Stimulated activated memory B cell treated with anti-CD40 and anti-IgM and Interleukin-4, amounts not matched to agents 10 μg/mL and 1 μg/mL and 100 μg/mL, for 72 hours (primary cell): ENCODE measurements around the gene UPK1A.
A peak's percentile ranks its signal among the peaks of the same experiment; 100 is the strongest.
"Not testable (repeated sequence)": the region's sequence is repeated elsewhere in the genome, so short reads cannot be mapped to it uniquely, and the experiment has no call there.

Source experiments
- ATAC-seq: fragments of 150-1000 bp; cut with Tn5 transposase; 2 replicates; pipeline ENCODE4 v1.10.0; 2021
- H3K27ac Mint-ChIP-seq: one replicate; pipeline ENCODE4 v1.8.0; 2022; ENCODE audit warnings: mild to moderate bottlenecking, mixed read lengths
- H3K27me3 Mint-ChIP-seq: one replicate; pipeline ENCODE4 v1.8.0; 2022; ENCODE audit warnings: mixed read lengths
- H3K36me3 Mint-ChIP-seq: one replicate; pipeline ENCODE4 v1.8.0; 2022; ENCODE audit warnings: mixed read lengths
- H3K4me1 Mint-ChIP-seq: one replicate; pipeline ENCODE4 v1.8.0; 2022; ENCODE audit warnings: mixed read lengths
- H3K4me3 Mint-ChIP-seq: one replicate; pipeline ENCODE4 v1.8.0; 2022; ENCODE audit warnings: mild to moderate bottlenecking, moderate library complexity, mixed read lengths
- H3K9me3 Mint-ChIP-seq: one replicate; pipeline ENCODE4 v1.8.0; 2022; ENCODE audit warnings: mixed read lengths

Gene UPK1A

DNA sequence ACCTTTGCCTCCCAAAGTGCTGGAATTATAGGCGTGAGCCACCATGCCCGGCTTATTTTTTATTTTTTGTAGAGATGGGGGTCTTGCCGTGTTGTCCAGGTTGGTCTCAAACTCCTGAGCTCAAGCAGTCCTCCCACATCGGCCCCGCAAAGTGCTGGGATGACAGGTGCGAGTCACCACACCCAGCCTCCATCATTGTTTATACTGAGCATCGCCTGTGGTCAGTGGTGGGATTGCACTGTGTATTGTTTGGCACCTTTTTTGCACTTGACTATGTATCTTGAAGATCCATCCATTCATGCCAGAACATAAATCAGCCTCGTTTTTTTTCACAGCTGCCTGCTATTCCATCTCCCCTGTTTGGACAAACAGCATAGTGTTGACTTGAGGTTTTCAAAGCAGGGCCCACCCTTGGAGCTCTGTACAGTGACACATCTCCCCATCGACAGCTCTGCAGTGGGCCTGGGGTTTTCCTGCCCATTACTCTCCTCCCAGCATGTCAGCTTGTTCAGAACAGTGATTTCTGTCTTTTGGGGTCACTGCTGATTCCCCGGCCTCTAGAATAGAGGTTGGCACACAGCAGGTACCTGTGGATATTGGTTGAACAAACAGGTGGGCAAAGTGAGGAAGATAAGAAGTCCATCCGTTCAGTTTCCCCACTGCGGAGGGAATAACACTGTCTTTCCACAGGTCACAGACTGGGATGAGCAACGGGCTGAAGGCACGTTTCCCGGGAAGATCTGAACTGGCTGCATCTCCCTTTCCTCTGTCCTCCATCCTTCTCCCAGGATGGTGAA, 8.2 kb upstream of the UPK1A start:
- no peaks in the 10 kb centered on the region for H3K27me3 Mint-ChIP-seq
- no peak overlapping the region for H3K4me3 Mint-ChIP-seq
- no peaks in the 10 kb centered on the region for H3K9me3 Mint-ChIP-seq
- no peak for ATAC-seq
- H3K36me3 Mint-ChIP-seq: peaks cover 69% of the 10 kb centered on the region
- H3K27ac Mint-ChIP-seq: no peak overlapping the region
- peaks cover 7% of the 10 kb centered on the region for H3K4me1 Mint-ChIP-seq

DNA sequence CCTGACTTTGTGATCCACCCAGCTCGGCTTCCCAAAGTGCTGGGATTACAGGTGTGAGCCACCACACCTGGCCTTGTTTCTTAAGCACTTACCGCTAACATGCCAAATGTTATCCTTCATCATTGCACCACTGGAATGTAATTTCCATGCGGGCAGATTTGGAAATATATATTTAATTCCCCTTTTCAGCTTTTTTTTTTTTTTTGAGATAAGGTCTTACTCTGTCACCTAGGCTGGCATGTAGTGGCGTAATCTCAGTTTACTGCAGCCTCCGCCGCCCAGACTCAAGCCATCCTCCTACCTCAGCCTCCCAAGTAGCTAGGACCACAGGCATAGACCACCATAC, 4.3 kb upstream of the UPK1A start:
- ATAC-seq: no peak
- Mint-ChIP-seq H3K27ac (no peak overlapping the region), H3K27me3 (no peaks in the 10 kb centered on the region)

DNA sequence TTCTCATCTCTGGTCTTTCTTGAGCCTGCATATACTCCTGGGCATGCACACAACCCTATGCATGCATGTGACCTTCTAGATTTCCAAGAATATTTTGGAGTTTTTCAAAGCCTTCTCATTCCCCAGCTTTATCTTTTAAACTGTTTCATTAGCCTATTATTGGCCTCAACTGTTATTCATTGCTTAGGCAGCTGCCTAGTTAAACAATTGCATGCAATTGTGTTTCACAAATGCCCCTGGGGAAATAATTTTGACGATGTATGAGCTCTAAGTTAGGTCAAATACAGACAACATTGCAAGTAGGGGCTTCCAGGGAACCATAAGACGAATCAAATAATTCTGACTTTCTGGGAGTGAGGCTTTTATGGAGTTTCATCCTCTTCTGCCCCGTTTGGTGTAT, 2.3 kb upstream of the UPK1A start:
- peaks cover 50% of the 10 kb centered on the region for H3K36me3 Mint-ChIP-seq
- ATAC-seq: no peak
- no peak overlapping the region for H3K27ac Mint-ChIP-seq
- no peaks in the 10 kb centered on the region for H3K9me3 Mint-ChIP-seq
- H3K4me3 Mint-ChIP-seq: no peak overlapping the region
- no peaks in the 10 kb centered on the region for H3K27me3 Mint-ChIP-seq
- H3K4me1 Mint-ChIP-seq: no peaks in the 10 kb centered on the region

More for the DNA sequence above, 4.3 kb upstream of the UPK1A start:
- Mint-ChIP-seq H3K4me3 (no peak overlapping the region), H3K4me1 (no peaks in the 10 kb centered on the region), H3K9me3 (no peaks in the 10 kb centered on the region), H3K36me3 (peaks cover 58% of the 10 kb centered on the region)

DNA sequence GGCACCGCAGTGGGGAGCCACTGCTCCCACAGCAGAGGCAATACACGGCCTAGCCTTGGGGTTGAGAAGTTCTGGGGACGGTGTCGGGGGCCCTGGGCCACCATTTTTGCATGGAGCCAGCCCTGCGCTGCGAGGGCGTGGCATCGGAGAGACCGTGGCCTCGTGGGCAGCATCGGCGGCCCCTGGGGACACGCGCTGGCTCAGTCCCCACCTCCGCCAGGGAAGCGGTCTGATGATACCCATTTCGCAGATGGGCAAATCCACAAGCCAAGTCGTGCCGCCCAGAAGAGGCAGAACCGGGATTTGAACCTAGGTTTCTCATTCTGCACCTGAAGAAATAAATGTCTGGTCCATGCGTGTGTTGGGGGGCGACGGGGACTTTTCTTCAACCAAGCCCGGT, 1.2 kb upstream of the UPK1A start:
- peaks cover 45% of the 10 kb centered on the region for H3K36me3 Mint-ChIP-seq
- H3K27ac Mint-ChIP-seq: no peak overlapping the region
- H3K4me3 Mint-ChIP-seq: no peak overlapping the region
- H3K4me1 Mint-ChIP-seq: no peaks in the 10 kb centered on the region
- no peak for ATAC-seq
- H3K9me3 Mint-ChIP-seq: no peaks in the 10 kb centered on the region
- H3K27me3 Mint-ChIP-seq: peaks cover 8% of the 10 kb centered on the region

DNA sequence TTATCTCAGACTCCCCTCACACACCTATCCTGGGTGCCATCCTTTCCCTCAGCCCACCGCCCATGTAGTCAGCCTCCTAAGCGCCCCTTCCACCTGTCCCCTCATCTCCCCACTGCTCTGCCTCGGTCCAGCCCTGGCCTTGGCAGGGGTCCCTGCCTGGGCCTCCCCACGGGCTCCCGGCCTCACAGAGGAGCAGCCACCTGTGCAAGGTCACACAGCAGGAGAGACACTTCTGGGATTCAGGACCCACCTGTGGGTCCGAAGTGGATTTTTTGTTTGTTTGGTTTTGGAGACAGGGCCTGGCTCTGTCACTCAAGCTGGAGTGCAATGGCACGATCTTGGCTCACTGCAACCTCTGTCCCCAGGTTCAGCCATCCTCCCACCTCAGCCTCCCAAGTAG, 713 bp upstream of the UPK1A start:
- no peak for ATAC-seq
- Mint-ChIP-seq H3K4me3 (no peak overlapping the region), H3K4me1 (no peaks in the 10 kb centered on the region), H3K9me3 (no peaks in the 10 kb centered on the region), H3K36me3 (peaks cover 41% of the 10 kb centered on the region), H3K27me3 (peaks cover 13% of the 10 kb centered on the region), H3K27ac (no peak overlapping the region)

DNA sequence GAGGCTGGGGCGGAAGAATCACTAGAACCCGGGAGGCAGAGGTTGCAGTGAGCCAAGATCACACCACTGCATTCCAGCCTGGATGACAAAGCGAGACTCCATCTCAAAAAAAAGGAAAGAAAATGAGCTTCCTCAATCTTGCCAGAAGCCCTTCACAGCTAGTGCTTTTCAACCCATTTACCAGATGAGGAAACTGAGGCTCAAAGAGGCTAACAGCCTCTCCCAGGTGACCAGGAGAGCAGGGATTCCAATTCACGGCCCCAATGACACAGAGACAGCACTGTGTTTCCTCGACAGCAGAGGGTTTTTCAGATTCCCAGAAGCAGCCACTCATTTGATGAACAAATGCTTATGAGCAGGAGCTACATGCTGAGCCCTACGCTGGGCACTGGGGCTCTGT, 3.2 kb downstream of the UPK1A start:
- peaks cover 10% of the 10 kb centered on the region for H3K4me1 Mint-ChIP-seq
- H3K4me3 Mint-ChIP-seq: no peak overlapping the region
- peaks cover 45% of the 10 kb centered on the region for H3K27me3 Mint-ChIP-seq
- H3K9me3 Mint-ChIP-seq: no peaks in the 10 kb centered on the region
- H3K27ac Mint-ChIP-seq: no peak overlapping the region
- ATAC-seq: no peak
- peaks cover 10% of the 10 kb centered on the region for H3K36me3 Mint-ChIP-seq

DNA sequence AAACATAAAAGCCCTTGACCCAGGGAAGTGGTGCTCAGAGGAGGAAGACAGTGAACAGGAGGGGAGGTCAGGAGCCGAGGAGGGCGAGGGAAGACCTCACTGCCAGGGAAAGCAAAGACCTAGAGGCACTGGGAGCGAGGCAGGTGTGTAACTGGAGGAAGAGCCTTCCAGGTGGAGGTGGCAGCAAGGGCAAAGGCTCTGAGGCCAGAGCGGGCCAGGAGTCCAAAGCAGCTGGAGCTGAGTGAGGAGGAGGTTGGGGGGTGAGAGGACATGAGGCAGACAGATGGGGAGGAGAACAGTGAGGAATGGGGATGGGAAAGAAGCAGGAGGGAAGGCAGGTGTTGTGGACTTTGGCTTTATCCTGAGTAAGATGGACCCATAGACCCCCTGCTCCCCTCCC, 3.7 kb downstream of the UPK1A start:
- H3K27me3 Mint-ChIP-seq: peaks cover 45% of the 10 kb centered on the region
- no peak for ATAC-seq
- H3K4me3 Mint-ChIP-seq: no peak overlapping the region
- H3K9me3 Mint-ChIP-seq: no peaks in the 10 kb centered on the region
- H3K4me1 Mint-ChIP-seq: peaks cover 10% of the 10 kb centered on the region
- H3K36me3 Mint-ChIP-seq: peaks cover 7% of the 10 kb centered on the region
- H3K27ac Mint-ChIP-seq: no peak overlapping the region

DNA sequence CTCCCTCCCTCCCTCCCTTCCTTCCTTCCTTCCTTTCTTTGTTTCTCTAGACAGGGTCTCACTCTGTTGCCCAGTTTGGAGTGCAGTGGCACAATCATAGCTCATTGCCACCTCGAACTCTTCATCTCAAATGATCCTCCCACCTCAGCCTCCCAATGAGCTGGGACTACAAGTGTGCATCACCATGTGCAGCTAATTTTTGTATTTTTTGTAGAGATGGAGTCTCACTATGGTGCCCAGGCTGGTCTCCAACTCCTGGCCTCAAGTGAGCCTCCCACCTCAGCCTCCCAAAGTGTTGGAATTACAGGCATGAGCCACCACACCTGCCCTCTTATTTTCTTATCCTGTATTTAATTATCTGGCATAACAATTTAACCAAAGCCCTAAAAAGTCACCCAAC, 4.4 kb downstream of the UPK1A start:
- H3K27me3 Mint-ChIP-seq: peaks cover 48% of the 10 kb centered on the region
- peaks cover 10% of the 10 kb centered on the region for H3K4me1 Mint-ChIP-seq
- H3K4me3 Mint-ChIP-seq: no peak overlapping the region
- H3K9me3 Mint-ChIP-seq: no peaks in the 10 kb centered on the region
- H3K36me3 Mint-ChIP-seq: peaks cover 1% of the 10 kb centered on the region
- no peak overlapping the region for H3K27ac Mint-ChIP-seq
- ATAC-seq: no peak

DNA sequence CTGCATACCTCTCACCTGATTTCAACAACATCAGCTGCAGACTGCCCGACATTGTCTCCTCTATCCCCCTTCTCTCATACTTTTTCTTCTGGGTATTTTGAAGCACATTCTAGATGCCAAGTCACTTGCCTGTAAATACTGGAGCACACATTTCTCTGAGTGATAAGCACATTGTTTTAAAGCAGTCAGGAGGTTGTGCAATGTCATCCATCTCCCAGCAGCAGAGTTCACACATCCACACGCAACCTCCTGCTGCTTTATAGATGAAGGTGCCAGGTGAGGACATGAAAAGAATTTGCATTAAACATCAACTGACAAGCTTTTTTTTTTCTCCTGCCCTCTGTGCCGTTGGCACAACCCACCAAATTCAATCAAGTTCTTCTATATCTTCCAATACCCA, 5.5 kb downstream of the UPK1A start:
- H3K9me3 Mint-ChIP-seq: no peaks in the 10 kb centered on the region
- H3K4me1 Mint-ChIP-seq: peaks cover 10% of the 10 kb centered on the region
- H3K27me3 Mint-ChIP-seq: peaks cover 59% of the 10 kb centered on the region
- ATAC-seq: no peak
- H3K27ac Mint-ChIP-seq: no peak overlapping the region
- no peak overlapping the region for H3K4me3 Mint-ChIP-seq
- H3K36me3 Mint-ChIP-seq: peaks cover 6% of the 10 kb centered on the region

DNA sequence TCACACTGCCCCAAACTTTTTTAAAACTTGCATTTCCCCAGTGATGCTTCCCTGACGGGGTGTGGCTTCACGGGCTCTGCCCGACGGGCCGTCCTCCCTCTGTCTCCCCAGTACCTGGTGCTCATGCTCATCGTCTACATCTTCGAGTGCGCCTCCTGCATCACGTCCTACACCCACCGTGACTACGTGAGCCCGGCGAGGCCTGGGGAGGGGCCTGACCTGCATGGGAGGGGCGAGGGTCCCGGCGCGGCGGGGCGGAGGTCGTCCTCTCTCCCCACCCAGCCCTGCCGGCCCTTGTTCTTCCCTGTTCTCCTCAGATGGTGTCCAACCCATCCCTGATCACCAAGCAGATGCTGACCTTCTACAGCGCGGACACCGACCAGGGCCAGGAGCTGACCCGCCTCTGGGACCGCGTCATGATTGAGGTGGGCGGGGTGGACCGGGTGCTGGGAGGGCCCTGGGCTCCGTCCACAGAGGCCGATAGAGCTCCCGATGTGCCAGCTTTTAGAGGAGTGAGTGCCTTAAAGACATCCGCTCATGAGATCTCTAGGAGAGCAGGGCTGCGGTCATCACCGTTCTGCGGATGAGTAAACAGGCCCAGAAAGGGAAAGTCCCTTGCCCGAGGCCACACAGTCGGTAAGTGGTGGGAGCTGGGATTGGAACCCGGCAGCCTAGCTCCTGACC, 6.9 kb downstream of the UPK1A start:
- Mint-ChIP-seq H3K27ac (peak overlapping the region; percentile 61), H3K27me3 (peaks cover 72% of the 10 kb centered on the region), H3K4me1 (peaks cover 10% of the 10 kb centered on the region), H3K9me3 (no peaks in the 10 kb centered on the region), H3K36me3 (peaks cover 6% of the 10 kb centered on the region), H3K4me3 (peak overlapping the region; percentile 75)
- ATAC-seq: peak; percentile 76

DNA sequence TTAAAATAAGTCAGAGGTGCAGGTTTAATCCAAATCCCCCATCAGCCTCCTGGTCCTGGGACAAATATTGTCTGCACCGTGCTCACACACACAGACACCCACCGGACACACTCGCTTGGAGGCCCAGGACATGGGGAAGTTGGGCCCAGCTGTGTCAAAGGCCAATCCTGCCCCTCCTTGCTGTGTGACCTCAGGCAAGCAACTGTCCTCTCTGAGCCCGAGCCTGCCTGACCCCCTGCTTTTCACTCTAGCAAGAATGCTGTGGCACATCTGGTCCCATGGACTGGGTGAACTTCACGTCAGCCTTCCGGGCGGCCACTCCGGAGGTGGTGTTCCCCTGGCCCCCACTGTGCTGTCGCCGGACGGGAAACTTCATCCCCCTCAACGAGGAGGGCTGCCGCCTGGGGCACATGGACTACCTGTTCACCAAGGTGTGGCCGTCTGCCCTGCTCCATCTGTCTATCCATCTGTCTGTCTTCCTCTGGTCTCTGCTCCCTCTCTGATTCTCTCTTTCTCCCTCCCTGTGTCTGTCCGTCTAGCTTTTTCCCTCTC, 9.3 kb downstream of the UPK1A start:
- Mint-ChIP-seq H3K36me3 (peaks cover 6% of the 10 kb centered on the region), H3K27ac (no peak overlapping the region), H3K9me3 (no peaks in the 10 kb centered on the region), H3K4me3 (no peak overlapping the region), H3K4me1 (peaks cover 10% of the 10 kb centered on the region), H3K27me3 (peaks cover 60% of the 10 kb centered on the region)
- no peak for ATAC-seq

DNA sequence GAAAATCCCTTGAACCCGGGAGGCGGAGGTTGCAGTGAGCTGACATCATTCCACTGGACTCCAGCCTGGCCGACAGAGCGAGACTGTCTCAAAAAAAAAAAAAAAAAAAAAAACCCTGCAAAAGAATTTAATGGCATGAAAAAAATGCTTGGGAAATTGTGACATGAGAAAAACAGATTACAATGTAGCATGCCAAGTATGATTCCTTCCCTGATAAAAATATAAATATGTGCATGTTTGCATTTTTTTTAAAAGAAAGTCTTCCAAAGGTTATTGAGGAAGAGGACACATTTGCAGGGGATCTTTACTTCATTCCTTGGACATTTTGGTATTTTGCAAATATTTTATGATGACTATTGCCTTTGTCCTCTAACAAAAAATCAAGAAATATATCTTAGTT, 23.5 kb downstream of the UPK1A start:
- no peak overlapping the region for H3K4me3 Mint-ChIP-seq
- no peaks in the 10 kb centered on the region for H3K9me3 Mint-ChIP-seq
- no peaks in the 10 kb centered on the region for H3K36me3 Mint-ChIP-seq
- H3K27me3 Mint-ChIP-seq: no peaks in the 10 kb centered on the region
- H3K27ac Mint-ChIP-seq: no peak overlapping the region
- ATAC-seq: no peak
- peaks cover 9% of the 10 kb centered on the region for H3K4me1 Mint-ChIP-seq

DNA sequence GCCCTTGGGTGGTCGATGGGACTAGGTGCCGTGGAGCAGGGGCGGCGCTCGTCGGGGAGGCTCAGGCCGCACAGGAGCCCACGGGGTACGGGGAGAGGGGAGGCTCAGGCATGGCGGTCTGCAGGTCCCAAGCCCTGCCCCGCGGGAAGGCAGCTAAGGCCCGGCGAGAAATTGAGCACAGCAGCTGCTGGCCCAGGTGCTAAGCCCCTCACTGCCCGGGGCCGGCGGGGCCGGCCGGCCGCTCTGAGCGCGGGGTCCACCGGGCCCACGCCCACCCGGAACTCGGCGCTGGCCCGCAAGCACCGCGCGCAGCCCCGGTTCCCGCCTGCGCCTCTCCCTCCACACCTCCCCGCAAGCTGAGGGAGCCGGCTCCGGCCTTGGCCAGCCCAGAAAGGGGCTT, 24.8 kb downstream of the UPK1A start:
- H3K4me3 Mint-ChIP-seq, H3K9me3 Mint-ChIP-seq, ATAC-seq, H3K27ac Mint-ChIP-seq, H3K36me3 Mint-ChIP-seq, H3K27me3 Mint-ChIP-seq: not testable (repeated sequence)
- peaks cover 11% of the 10 kb centered on the region for H3K4me1 Mint-ChIP-seq

DNA sequence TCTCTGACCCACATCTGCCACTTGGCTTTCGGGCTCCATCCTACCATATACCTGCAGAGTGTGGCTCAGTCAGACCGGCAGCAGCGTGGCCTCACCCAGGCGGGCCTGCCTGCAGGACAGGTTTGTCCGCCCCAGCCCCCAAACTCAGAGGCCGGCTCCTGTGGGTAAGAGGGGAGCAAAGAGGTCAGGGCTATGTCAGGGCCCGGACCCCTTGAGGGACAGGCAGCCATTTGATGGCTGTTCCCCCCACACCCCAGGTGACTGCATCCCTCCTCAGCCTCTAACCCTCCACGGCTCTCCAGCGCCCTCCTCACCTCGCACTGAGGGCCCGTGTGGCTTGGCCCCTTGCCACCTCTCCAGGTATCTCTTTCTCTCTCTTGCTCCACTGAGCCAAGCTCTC, 25.7 kb downstream of the UPK1A start:
- ATAC-seq: no peak
- Mint-ChIP-seq H3K9me3 (peaks cover 3% of the 10 kb centered on the region), H3K4me3 (no peak overlapping the region), H3K27me3 (no peaks in the 10 kb centered on the region), H3K27ac (no peak overlapping the region), H3K4me1 (peaks cover 16% of the 10 kb centered on the region), H3K36me3 (no peaks in the 10 kb centered on the region)

DNA sequence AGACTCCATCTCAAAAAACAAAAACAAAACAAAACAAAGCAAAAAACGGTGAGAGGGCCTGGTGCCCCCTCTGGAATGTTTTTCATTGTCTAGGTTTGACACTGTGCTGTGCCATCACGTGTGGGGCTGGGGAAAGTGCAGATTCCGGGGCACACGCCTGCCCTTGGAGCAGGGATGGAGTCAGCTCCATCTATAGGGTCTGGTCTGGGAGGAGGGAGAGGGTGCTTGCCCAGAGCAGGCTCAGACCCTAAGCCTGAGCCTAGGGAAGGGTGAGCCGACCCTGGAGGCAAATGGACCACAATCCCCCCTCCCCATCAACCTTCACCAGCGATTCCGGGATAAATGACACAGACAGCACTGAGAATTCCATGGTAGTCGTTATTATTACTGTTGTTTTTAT, 27.1 kb downstream of the UPK1A start:
- no peak for ATAC-seq
- peaks cover 16% of the 10 kb centered on the region for H3K4me1 Mint-ChIP-seq
- peaks cover 3% of the 10 kb centered on the region for H3K9me3 Mint-ChIP-seq
- H3K4me3 Mint-ChIP-seq: no peak overlapping the region
- no peaks in the 10 kb centered on the region for H3K36me3 Mint-ChIP-seq
- peak overlapping the region; percentile 15 for H3K27ac Mint-ChIP-seq
- no peaks in the 10 kb centered on the region for H3K27me3 Mint-ChIP-seq
